Mammary epithelial cell (primary cell): ENCODE data around the gene MICALL2.
A peak's percentile ranks its signal among the peaks of the same experiment; 100 is the strongest.

Source experiments
- EZH2 ChIP-seq: IDR thresholded peaks from 2 replicates; pipeline ENCODE4 v1.6.1; 2012; ENCODE audit warnings: low read length, inconsistent platforms, borderline replicate concordance
- TF ChIP-seq, protein P1 (sequence below), 2 donors: IDR thresholded peaks in 1 of 2; conservative IDR thresholded peaks in 1 of 2; 2 replicates each; pipeline ENCODE4 v1.5.1; 2011 to 2012; ENCODE audit warnings: inconsistent platforms in 2 of 2, low read length in 2 of 2, mild to moderate bottlenecking in 2 of 2, control low read depth in 1 of 2, low read depth in 1 of 2; ENCODE audit not compliant: insufficient read depth in 1 of 2; ENCODE audit errors: extremely low read depth in 1 of 2

DNA sequence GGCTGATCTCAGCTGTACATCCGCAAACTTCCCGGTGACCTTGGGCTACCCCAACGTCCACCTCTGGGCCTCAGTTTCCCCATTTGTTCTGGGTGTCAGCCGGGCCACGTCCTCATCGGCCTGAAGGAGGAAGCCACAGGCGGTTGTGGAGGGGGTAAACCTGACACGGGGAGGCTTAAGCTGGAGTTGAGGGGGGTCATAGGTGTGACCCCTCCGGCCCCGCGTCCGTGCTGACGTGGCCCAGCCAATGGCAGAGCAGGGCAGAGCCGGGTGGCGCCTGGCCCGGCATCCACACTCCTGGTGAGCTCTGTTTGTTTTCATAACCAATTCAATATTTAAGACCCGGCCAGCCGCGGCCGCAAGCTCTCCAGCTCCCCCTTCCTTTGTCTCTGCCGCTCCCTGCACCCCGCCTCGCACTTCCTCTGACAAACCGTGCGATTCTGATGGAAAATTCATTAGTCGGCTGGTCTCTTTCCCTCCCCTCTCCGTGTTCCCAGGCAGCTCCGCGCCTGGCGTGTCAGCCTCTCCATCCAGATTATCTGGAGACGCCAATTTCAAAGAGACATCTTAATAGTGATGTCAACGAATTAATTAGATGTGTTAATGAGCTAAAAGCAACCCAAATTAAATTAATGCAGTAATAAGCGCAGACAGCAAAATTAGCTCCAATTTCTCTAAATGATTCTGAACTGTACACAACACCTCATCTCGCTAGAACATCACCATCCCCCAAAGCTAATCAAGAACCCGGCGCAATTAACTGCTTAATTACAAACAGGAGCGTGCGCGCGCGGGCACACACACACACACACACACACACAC lies 55.4 kb downstream of the MICALL2 start:
- TF ChIP-seq, protein P1, sequence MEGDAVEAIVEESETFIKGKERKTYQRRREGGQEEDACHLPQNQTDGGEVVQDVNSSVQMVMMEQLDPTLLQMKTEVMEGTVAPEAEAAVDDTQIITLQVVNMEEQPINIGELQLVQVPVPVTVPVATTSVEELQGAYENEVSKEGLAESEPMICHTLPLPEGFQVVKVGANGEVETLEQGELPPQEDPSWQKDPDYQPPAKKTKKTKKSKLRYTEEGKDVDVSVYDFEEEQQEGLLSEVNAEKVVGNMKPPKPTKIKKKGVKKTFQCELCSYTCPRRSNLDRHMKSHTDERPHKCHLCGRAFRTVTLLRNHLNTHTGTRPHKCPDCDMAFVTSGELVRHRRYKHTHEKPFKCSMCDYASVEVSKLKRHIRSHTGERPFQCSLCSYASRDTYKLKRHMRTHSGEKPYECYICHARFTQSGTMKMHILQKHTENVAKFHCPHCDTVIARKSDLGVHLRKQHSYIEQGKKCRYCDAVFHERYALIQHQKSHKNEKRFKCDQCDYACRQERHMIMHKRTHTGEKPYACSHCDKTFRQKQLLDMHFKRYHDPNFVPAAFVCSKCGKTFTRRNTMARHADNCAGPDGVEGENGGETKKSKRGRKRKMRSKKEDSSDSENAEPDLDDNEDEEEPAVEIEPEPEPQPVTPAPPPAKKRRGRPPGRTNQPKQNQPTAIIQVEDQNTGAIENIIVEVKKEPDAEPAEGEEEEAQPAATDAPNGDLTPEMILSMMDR (conservative IDR thresholded peaks at IDR 0.05 in 1 of 2, IDR thresholded peaks at IDR 0.05 in 1 of 2; ENCODE audit: extremely low read depth in 1 of 2, insufficient read depth in 1 of 2, low read depth in 1 of 2, low read length in 2 of 2) = no peak
- peak; percentile 69 for TF ChIP-seq EZH2
